SHP77 treated with DMSO at 0.1 percent for 48 hours (cell line): ENCODE data around the gene NEDD4L.
"Not testable (repeated sequence)": the region's sequence is repeated elsewhere in the genome, so short reads cannot be mapped to it uniquely, and the experiment has no call there.

Experiments used
- DNase-seq: peaks from one replicate; lab custom pipeline; 2025; lab: John Stamatoyannopoulos, UW

The NEDD4L gene

GRCh38 chr18:58241877-58242276 lies 197.9 kb downstream of the NEDD4L start:
- DNase-seq, result no peak

- DNase-seq, result no peak
These were observed 198.4 kb downstream of the NEDD4L start for GRCh38 chr18:58242435-58242834.

GRCh38 chr18:58242968-58243367 lies 198.9 kb downstream of the NEDD4L start:
- no peak for DNase-seq

- DNase-seq, result no peak
These were observed 199.4 kb downstream of the NEDD4L start for GRCh38 chr18:58243401-58243800.

GRCh38 chr18:58247363-58247834 lies 203.4 kb downstream of the NEDD4L start:
- DNase-seq, result no peak

- DNase-seq, result no peak
These were observed 205.7 kb downstream of the NEDD4L start for GRCh38 chr18:58249712-58250111.

GRCh38 chr18:58251416-58251815 lies 207.4 kb downstream of the NEDD4L start:
- no peak for DNase-seq

- DNase-seq, result no peak
These were observed 208.1 kb downstream of the NEDD4L start for GRCh38 chr18:58252166-58252565.

- DNase-seq, result no peak
These were observed 209.3 kb downstream of the NEDD4L start for GRCh38 chr18:58253318-58253717.

- no peak for DNase-seq
These were observed 209.8 kb downstream of the NEDD4L start for GRCh38 chr18:58253871-58254270.

GRCh38 chr18:58254873-58255511 lies 211.0 kb downstream of the NEDD4L start:
- DNase-seq, result no peak

- no peak for DNase-seq
These were observed 211.8 kb downstream of the NEDD4L start for GRCh38 chr18:58255701-58256311.

- DNase-seq, result no peak
These were observed 212.5 kb downstream of the NEDD4L start for GRCh38 chr18:58256316-58257080.

- no peak for DNase-seq
These were observed 213.4 kb downstream of the NEDD4L start for GRCh38 chr18:58257461-58257860.

- DNase-seq, result no peak
These were observed 214.8 kb downstream of the NEDD4L start for GRCh38 chr18:58258692-58259342.

- no peak for DNase-seq
These were observed 219.3 kb downstream of the NEDD4L start for GRCh38 chr18:58263055-58263957.

GRCh38 chr18:58264075-58264474 lies 220.0 kb downstream of the NEDD4L start:
- DNase-seq, result no peak

GRCh38 chr18:58264840-58265239 lies 220.8 kb downstream of the NEDD4L start:
- no peak for DNase-seq

- DNase-seq, result not testable (repeated sequence)
These were observed 221.5 kb downstream of the NEDD4L start for GRCh38 chr18:58265489-58265888.

- no peak for DNase-seq
These were observed 222.3 kb downstream of the NEDD4L start for GRCh38 chr18:58266291-58266690.

GRCh38 chr18:58267493-58267892 lies 223.5 kb downstream of the NEDD4L start:
- DNase-seq, result no peak
